ENCODE measurements around the gene KASH5.
A peak's percentile ranks its signal among the peaks of the same experiment; 100 is the strongest.

KASH5 gene

DNA sequence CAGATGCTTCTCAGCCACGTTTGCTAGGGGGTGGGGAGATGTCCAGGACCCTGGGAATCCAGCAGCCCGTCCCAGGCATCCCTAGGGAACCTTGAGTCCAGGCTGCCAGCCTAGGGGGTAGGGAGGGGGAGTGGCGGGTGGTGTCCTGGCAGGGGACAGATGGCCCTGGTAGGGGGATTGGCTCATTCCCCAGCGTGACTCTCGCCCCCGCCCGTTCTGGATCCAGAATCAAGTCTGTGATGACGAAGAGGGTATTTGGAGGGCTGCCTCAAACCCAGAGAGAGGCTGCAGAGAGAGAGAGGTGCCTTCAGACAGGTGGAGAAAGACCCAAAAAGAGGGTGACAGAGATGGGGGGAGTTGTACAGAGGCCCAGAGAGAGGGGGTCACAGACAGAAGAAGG lies 49.2 kb downstream of the KASH5 start:
- Histone ChIP-seq H3K4me3 (ENCODE audit: low read depth, low read length) (peak overlapping the region; percentile 97), H3K9me3 (ENCODE audit: severe bottlenecking) (no peaks in the 10 kb centered on the region), H3K27me3 (ENCODE audit: insufficient read depth, low read depth, severe bottlenecking) (no peaks in the 10 kb centered on the region), H3K27ac (peak overlapping the region; percentile 84), H3K36me3 (peaks cover 44% of the 10 kb centered on the region)
- TF ChIP-seq, protein P1, sequence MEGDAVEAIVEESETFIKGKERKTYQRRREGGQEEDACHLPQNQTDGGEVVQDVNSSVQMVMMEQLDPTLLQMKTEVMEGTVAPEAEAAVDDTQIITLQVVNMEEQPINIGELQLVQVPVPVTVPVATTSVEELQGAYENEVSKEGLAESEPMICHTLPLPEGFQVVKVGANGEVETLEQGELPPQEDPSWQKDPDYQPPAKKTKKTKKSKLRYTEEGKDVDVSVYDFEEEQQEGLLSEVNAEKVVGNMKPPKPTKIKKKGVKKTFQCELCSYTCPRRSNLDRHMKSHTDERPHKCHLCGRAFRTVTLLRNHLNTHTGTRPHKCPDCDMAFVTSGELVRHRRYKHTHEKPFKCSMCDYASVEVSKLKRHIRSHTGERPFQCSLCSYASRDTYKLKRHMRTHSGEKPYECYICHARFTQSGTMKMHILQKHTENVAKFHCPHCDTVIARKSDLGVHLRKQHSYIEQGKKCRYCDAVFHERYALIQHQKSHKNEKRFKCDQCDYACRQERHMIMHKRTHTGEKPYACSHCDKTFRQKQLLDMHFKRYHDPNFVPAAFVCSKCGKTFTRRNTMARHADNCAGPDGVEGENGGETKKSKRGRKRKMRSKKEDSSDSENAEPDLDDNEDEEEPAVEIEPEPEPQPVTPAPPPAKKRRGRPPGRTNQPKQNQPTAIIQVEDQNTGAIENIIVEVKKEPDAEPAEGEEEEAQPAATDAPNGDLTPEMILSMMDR (IDR thresholded peaks at IDR 0.05; ENCODE audit: low read depth, low read length): no peak
- peak; percentile 95 for DNase-seq

- H3K27me3 ChIP-seq (ENCODE audit: insufficient read depth, low read depth, severe bottlenecking): no peaks in the 10 kb centered on the region
Measured at GRCh38 chr19:49438261-49438660, 50.2 kb downstream of the KASH5 start.

GRCh38 chr19:49439836-49440235 lies 51.8 kb downstream of the KASH5 start:
- H3K36me3 ChIP-seq: peaks cover 22% of the 10 kb centered on the region
- H3K27ac ChIP-seq: peak overlapping the region; percentile 84
- H3K27me3 ChIP-seq (ENCODE audit: insufficient read depth, low read depth, severe bottlenecking): no peaks in the 10 kb centered on the region
- peak overlapping the region; percentile 97 for H3K4me3 ChIP-seq (ENCODE audit: low read depth, low read length)
- H3K9me3 ChIP-seq (ENCODE audit: severe bottlenecking): no peaks in the 10 kb centered on the region
- TF ChIP-seq, protein P1 (IDR thresholded peaks at IDR 0.05; ENCODE audit: low read depth, low read length): no peak
- no peak for DNase-seq

More at GRCh38 chr19:49438261-49438660, 50.2 kb downstream of the KASH5 start:
- Histone ChIP-seq H3K36me3 (peaks cover 34% of the 10 kb centered on the region), H3K9me3 (ENCODE audit: severe bottlenecking) (no peaks in the 10 kb centered on the region), H3K27ac (peak overlapping the region; percentile 84), H3K4me3 (ENCODE audit: low read depth, low read length) (peak overlapping the region; percentile 97)
- TF ChIP-seq, protein P1 (IDR thresholded peaks at IDR 0.05; ENCODE audit: low read depth, low read length): no peak
- DNase-seq: peak; percentile 84

DNA sequence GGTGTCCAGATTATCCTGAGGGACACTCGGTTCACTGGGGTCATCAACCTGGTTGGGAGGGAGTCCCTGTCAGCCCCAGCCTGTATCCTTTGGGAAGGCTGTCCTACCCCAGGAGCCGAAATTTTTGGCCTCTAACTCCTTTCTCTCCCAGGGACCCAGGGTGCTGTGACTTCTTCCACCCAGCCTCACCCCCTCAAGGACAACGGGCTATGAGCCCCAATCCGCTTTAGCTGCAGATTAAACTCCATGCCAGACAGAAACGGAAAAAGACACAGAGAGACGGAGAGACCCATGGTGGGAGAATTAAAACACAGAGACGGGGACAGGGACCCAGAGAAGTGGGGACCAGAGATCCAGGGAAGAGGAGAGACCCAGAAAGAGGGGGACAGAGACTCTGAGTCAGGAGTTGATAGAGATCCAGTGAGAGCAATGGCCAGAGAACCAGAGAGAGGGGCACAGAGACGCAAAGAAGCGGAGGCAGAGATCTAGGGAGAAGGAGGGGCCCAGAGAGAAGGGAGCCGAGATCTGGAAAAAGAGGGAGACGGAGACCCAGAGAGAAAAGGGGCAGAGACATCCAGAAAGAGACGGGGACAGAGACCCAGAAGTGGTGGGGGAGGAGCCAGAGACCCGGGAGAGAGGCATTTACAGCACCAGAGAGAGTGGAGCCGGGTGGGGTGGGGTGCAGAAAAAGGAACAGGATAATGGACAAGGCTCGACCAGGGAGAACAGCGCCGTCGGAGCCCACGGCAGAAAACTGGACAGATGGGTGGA lies 52.6 kb downstream of the KASH5 start:
- peak overlapping the region; percentile 84 for H3K27ac ChIP-seq
- TF ChIP-seq, protein P1 (IDR thresholded peaks at IDR 0.05; ENCODE audit: low read depth, low read length): no peak
- H3K4me3 ChIP-seq (ENCODE audit: low read depth, low read length): peak overlapping the region; percentile 97
- peaks cover 14% of the 10 kb centered on the region for H3K36me3 ChIP-seq
- no peaks in the 10 kb centered on the region for H3K9me3 ChIP-seq (ENCODE audit: severe bottlenecking)
- H3K27me3 ChIP-seq (ENCODE audit: insufficient read depth, low read depth, severe bottlenecking): no peaks in the 10 kb centered on the region
- peak; percentile 60 for DNase-seq

- H3K36me3 ChIP-seq: peaks cover 8% of the 10 kb centered on the region
- peak within 1 kb of the TSS; percentile 97 for H3K4me3 ChIP-seq (ENCODE audit: low read depth, low read length)
- H3K9me3 ChIP-seq (ENCODE audit: severe bottlenecking): no peaks in the 10 kb centered on the region
- TF ChIP-seq, protein P1 (IDR thresholded peaks at IDR 0.05; ENCODE audit: low read depth, low read length): 0 out of 2 replicates have a peak, but pooled peaks have one; percentile 4
- DNase-seq: peak; percentile 82
- H3K27me3 ChIP-seq (ENCODE audit: insufficient read depth, low read depth, severe bottlenecking): no peaks in the 10 kb centered on the region
- peak within 1 kb of the TSS; percentile 84 for H3K27ac ChIP-seq
Measured at GRCh38 chr19:49441210-49441959, 53.3 kb downstream of the KASH5 start, which contains the start of gene SLC17A7. SLC17A7 (minus strand) TSS chr19:49441527; CDS start chr19:49441379, 148 bp downstream.

All from WERI-Rb-1 (cell line).